Measurements from ENCODE around the gene GRID1. TPM values are rescaled to one million over a fixed set of nuclear protein-coding genes. Genes with fewer than 3 reads are reported as not detected.

Gene GRID1
- total RNA-seq, 4 donors from 2014 or later, result 0.40 to 1.9 (median 1.00) TPM

- no peak overlapping the region for H3K4me3 ChIP-seq
- no peak for DNase-seq
- no peaks in the 10 kb centered on the region for H3K36me3 ChIP-seq
- intact Hi-C loops (cut with DNase I; ENCODE audit: low total_unique reads) (no loop called here), in situ Hi-C loops (cut with MboI; ENCODE audit: low pct_ligation_motif_present in 1 of 4, low pct_unique_long_range_greater_than_20kb in 1 of 4, low sequenced_read_pairs in 3 of 4) (no loop called here)
- WGBS, 2 donors (ENCODE audit: low coverage in 1 of 2), result 67 to 79% methylated on average over 3 to 4 of the region's 4 CpGs
- H3K27me3 ChIP-seq, result no peaks in the 10 kb centered on the region
- no peaks in the 10 kb centered on the region for H3K9me3 ChIP-seq
- no peak overlapping the region for H3K27ac ChIP-seq
- TF ChIP-seq, protein P1, sequence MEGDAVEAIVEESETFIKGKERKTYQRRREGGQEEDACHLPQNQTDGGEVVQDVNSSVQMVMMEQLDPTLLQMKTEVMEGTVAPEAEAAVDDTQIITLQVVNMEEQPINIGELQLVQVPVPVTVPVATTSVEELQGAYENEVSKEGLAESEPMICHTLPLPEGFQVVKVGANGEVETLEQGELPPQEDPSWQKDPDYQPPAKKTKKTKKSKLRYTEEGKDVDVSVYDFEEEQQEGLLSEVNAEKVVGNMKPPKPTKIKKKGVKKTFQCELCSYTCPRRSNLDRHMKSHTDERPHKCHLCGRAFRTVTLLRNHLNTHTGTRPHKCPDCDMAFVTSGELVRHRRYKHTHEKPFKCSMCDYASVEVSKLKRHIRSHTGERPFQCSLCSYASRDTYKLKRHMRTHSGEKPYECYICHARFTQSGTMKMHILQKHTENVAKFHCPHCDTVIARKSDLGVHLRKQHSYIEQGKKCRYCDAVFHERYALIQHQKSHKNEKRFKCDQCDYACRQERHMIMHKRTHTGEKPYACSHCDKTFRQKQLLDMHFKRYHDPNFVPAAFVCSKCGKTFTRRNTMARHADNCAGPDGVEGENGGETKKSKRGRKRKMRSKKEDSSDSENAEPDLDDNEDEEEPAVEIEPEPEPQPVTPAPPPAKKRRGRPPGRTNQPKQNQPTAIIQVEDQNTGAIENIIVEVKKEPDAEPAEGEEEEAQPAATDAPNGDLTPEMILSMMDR (IDR thresholded peaks at IDR 0.05), result no peak
- TF ChIP-seq POLR2AphosphoS5 (IDR thresholded peaks at IDR 0.05) (no peak), EP300 (IDR thresholded peaks at IDR 0.05; ENCODE audit: low read depth) (no peak), POLR2A (IDR thresholded peaks at IDR 0.05) (no peak)
- no peaks in the 10 kb centered on the region for H3K4me1 ChIP-seq
Observed at GRCh38 chr10:86023931-86024280, 342.7 kb downstream of the GRID1 start.

DNA sequence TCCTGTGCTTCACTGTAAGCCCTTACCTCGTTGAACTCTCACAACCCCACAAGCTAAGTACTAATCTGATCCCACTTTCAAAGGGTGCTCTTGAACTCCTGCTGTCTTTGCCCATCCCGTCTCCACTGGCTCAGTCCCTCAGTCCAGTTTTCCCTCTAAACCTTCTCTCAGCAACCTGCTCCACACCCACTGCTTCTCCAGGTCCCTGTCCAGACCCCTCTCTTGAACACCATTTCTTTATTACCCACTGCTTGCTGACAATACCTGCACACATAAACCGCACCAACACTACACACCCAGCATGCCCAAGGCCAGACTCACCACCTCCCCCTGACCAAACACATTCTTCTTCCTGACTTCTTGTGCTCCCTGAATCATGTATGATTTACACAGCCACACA lies 343.3 kb downstream of the GRID1 start:
- no peak for DNase-seq
- no peak for TF ChIP-seq POLR2AphosphoS5 (IDR thresholded peaks at IDR 0.05)
- TF ChIP-seq EP300 (IDR thresholded peaks at IDR 0.05; ENCODE audit: low read depth), result no peak
- TF ChIP-seq, protein P1 (IDR thresholded peaks at IDR 0.05), result no peak
- no peak for TF ChIP-seq POLR2A (IDR thresholded peaks at IDR 0.05)
- H3K27ac ChIP-seq, result no peak overlapping the region
- no peaks in the 10 kb centered on the region for H3K27me3 ChIP-seq
- H3K36me3 ChIP-seq, result no peaks in the 10 kb centered on the region
- WGBS, 2 donors (ENCODE audit: low coverage in 1 of 2), result 72 to 83% methylated on average over 3 of the region's 3 CpGs
- no peak overlapping the region for H3K4me3 ChIP-seq
- in situ Hi-C loops (cut with MboI; ENCODE audit: low pct_ligation_motif_present in 1 of 4, low pct_unique_long_range_greater_than_20kb in 1 of 4, low sequenced_read_pairs in 3 of 4), result no loop called here
- no peaks in the 10 kb centered on the region for H3K9me3 ChIP-seq
- intact Hi-C loops (cut with DNase I; ENCODE audit: low total_unique reads), result no loop called here
- no peaks in the 10 kb centered on the region for H3K4me1 ChIP-seq

- no peak overlapping the region for H3K4me3 ChIP-seq
- no peak overlapping the region for H3K27ac ChIP-seq
- in situ Hi-C loops (cut with MboI; ENCODE audit: low pct_ligation_motif_present in 1 of 4, low pct_unique_long_range_greater_than_20kb in 1 of 4, low sequenced_read_pairs in 3 of 4), result no loop called here
- no peaks in the 10 kb centered on the region for H3K36me3 ChIP-seq
- no peaks in the 10 kb centered on the region for H3K27me3 ChIP-seq
- intact Hi-C loops (cut with DNase I; ENCODE audit: low total_unique reads), result no loop called here
- DNase-seq, result no peak
- H3K9me3 ChIP-seq, result no peaks in the 10 kb centered on the region
- 95% methylated on average over 4 of the region's 4 CpGs; no CpG with 5 or more reads in 1 of the 2 donors for WGBS, 2 donors (ENCODE audit: low coverage in 1 of 2)
- H3K4me1 ChIP-seq, result no peaks in the 10 kb centered on the region
- TF ChIP-seq EP300 (IDR thresholded peaks at IDR 0.05; ENCODE audit: low read depth) (no peak), POLR2A (IDR thresholded peaks at IDR 0.05) (no peak), POLR2AphosphoS5 (IDR thresholded peaks at IDR 0.05) (no peak)
- TF ChIP-seq, protein P1 (IDR thresholded peaks at IDR 0.05), result no peak
Observed at GRCh38 chr10:86022906-86023305, 343.7 kb downstream of the GRID1 start.

- no peak for DNase-seq
- in situ Hi-C loops (cut with MboI; ENCODE audit: low pct_ligation_motif_present in 1 of 4, low pct_unique_long_range_greater_than_20kb in 1 of 4, low sequenced_read_pairs in 3 of 4), result no loop called here
- no peaks in the 10 kb centered on the region for H3K9me3 ChIP-seq
- no peak for TF ChIP-seq POLR2AphosphoS5 (IDR thresholded peaks at IDR 0.05)
- no peaks in the 10 kb centered on the region for H3K4me1 ChIP-seq
- H3K36me3 ChIP-seq, result no peaks in the 10 kb centered on the region
- H3K4me3 ChIP-seq, result no peak overlapping the region
- no peaks in the 10 kb centered on the region for H3K27me3 ChIP-seq
- H3K27ac ChIP-seq, result no peak overlapping the region
- intact Hi-C loops (cut with DNase I; ENCODE audit: low total_unique reads), result no loop called here
- 81% methylated on average over 5 of the region's 5 CpGs; no CpG with 5 or more reads in 1 of the 2 donors for WGBS, 2 donors (ENCODE audit: low coverage in 1 of 2)
Observed at GRCh38 chr10:86020134-86020533, 346.5 kb downstream of the GRID1 start.

- no peak overlapping the region for H3K4me3 ChIP-seq
- H3K27ac ChIP-seq, result no peak overlapping the region
- in situ Hi-C loops (cut with MboI; ENCODE audit: low pct_ligation_motif_present in 1 of 4, low pct_unique_long_range_greater_than_20kb in 1 of 4, low sequenced_read_pairs in 3 of 4), result no loop called here
- H3K27me3 ChIP-seq, result no peaks in the 10 kb centered on the region
- intact Hi-C loops (cut with DNase I; ENCODE audit: low total_unique reads), result no loop called here
- no peak for DNase-seq
- no peaks in the 10 kb centered on the region for H3K36me3 ChIP-seq
- TF ChIP-seq, protein P1 (IDR thresholded peaks at IDR 0.05), result no peak
- TF ChIP-seq EP300 (IDR thresholded peaks at IDR 0.05; ENCODE audit: low read depth) (no peak), POLR2AphosphoS5 (IDR thresholded peaks at IDR 0.05) (no peak), POLR2A (IDR thresholded peaks at IDR 0.05) (no peak)
- WGBS, 2 donors (ENCODE audit: low coverage in 1 of 2), result 77% methylated on average over 4 of the region's 4 CpGs; no CpG with 5 or more reads in 1 of the 2 donors
- H3K9me3 ChIP-seq, result no peaks in the 10 kb centered on the region
- no peaks in the 10 kb centered on the region for H3K4me1 ChIP-seq
Observed at GRCh38 chr10:86019141-86019540, 347.5 kb downstream of the GRID1 start.
